GM23248 (cell line): Measurements from ENCODE around the gene PCDHA7. TPM values are rescaled to one million over a fixed set of nuclear protein-coding genes. Genes with fewer than 3 reads are reported as not detected.
"Not testable (repeated sequence)": the region's sequence is repeated elsewhere in the genome, so short reads cannot be mapped to it uniquely, and the experiment has no call there.

Source experiments
- DNase-seq: peaks from one replicate; pipeline ENCODE4 v3.0.0-alpha.2; 2015
- H2AFZ ChIP-seq: fragments of 200-600 bp; sonication (generic); 2 replicates; pipeline ENCODE4 v1.6.1; 2016; ENCODE audit warnings: antibody characterized with exemption
- H3F3A ChIP-seq: fragments of 200-600 bp; sonication (generic); 2 replicates; pipeline ENCODE4 v1.6.1; 2016; ENCODE audit warnings: mild to moderate bottlenecking, antibody characterized with exemption, mixed run types; ENCODE audit not compliant: insufficient read depth
- H3K27ac ChIP-seq: fragments of 200-600 bp; sonication (generic); 2 replicates; pipeline ENCODE4 v1.5.1; 2016; ENCODE audit warnings: mild to moderate bottlenecking
- H3K27me3 ChIP-seq: fragments of 200-600 bp; sonication (generic); replicated peaks from 2 replicates; pipeline ENCODE4 v1.6.1; 2016; ENCODE audit warnings: mild to moderate bottlenecking; ENCODE audit not compliant: insufficient read depth
- H3K36me3 ChIP-seq: fragments of 200-600 bp; sonication (generic); 2 replicates; pipeline ENCODE4 v1.6.1; 2016; ENCODE audit warnings: low read depth, mild to moderate bottlenecking
- H3K4me1 ChIP-seq: fragments of 200-600 bp; sonication (generic); 2 replicates; pipeline ENCODE4 v1.6.1; 2016; ENCODE audit warnings: mild to moderate bottlenecking; ENCODE audit not compliant: insufficient read depth
- H3K4me2 ChIP-seq: fragments of 200-600 bp; sonication (generic); one replicate; pipeline ENCODE4 v1.6.1; 2016; ENCODE audit warnings: mild to moderate bottlenecking; ENCODE audit not compliant: unreplicated experiment
- H3K4me3 ChIP-seq: fragments of 200-600 bp; sonication (generic); 2 replicates; pipeline ENCODE4 v1.5.1; 2016; ENCODE audit warnings: mild to moderate bottlenecking
- H3K79me2 ChIP-seq: fragments of 200-600 bp; sonication (generic); 2 replicates; pipeline ENCODE4 v1.6.1; 2016; ENCODE audit warnings: mild to moderate bottlenecking; ENCODE audit not compliant: insufficient read depth
- H3K9ac ChIP-seq: fragments of 200-600 bp; sonication (generic); 2 replicates; pipeline ENCODE4 v1.6.1; 2016; ENCODE audit warnings: mild to moderate bottlenecking
- H3K9me2 ChIP-seq: fragments of 200-600 bp; sonication (generic); 2 replicates; pipeline ENCODE4 v1.6.1; 2016; ENCODE audit warnings: mixed run types, mild to moderate bottlenecking, moderate library complexity; ENCODE audit not compliant: insufficient read depth
- H3K9me3 ChIP-seq: fragments of 200-600 bp; sonication (generic); one replicate; pipeline ENCODE4 v1.6.1; 2017; ENCODE audit warnings: low read depth
- H4K20me1 ChIP-seq: fragments of 200-600 bp; sonication (generic); 2 replicates; pipeline ENCODE4 v1.6.0; 2016; ENCODE audit not compliant: insufficient read depth
- EZH2 ChIP-seq: fragments of 200-600 bp; sonication (generic); IDR thresholded peaks from 2 replicates; pipeline ENCODE4 v1.6.1; 2018; ENCODE audit warnings: antibody characterized with exemption, mild to moderate bottlenecking; ENCODE audit not compliant: insufficient read depth, poor library complexity, severe bottlenecking
- EZH2phosphoT487 ChIP-seq: fragments of 200-600 bp; sonication (generic); IDR thresholded peaks from 2 replicates; pipeline ENCODE4 v1.6.1; 2018; ENCODE audit warnings: antibody characterized with exemption, moderate library complexity, mild to moderate bottlenecking, low read depth; ENCODE audit not compliant: insufficient read depth
- WGBS, 2 experiments: methylation state at CpG; one replicate each; pipeline ENCODE4 v1.1.6; 2015 to 2017; ENCODE audit warnings: low lambda C conversion rate in 2 of 2, low coverage in 1 of 2; ENCODE audit errors: missing lambda C conversion rate in 2 of 2; 5-methylcytosine and 5-hydroxymethylcytosine counted together
- in situ Hi-C: fragments of 300-500 bp; cut with MboI; formaldehyde crosslinking; loops from 2 replicates; pipeline ENCODE4 v1.15.0; 2020
- polyA plus RNA-seq: library from polyadenylated mRNA; unstranded; fragments of >200 nt; fragmentation: Nextera tagmentation; extraction: Ambion mirVana; gene quantifications from 2 replicates; pipeline ENCODE4 v1.2.1, GENCODE V29; 2016
- total RNA-seq: library from RNA; depleted of rRNA; stranded (reverse); fragments of >200 nt; shearing (Covaris generic); gene quantifications from 2 replicates; pipeline ENCODE4 v1.2.3, GENCODE V29; 2014

PCDHA7 gene
- total and polyA plus RNA-seq, 2 experiments from 2014 or later: not detected

GRCh38 chr5:140834439-140835008 lies 455 bp downstream of the PCDHA7 start:
- H3K9ac ChIP-seq, H3K4me2 ChIP-seq, H3K79me2 ChIP-seq, H3K27me3 ChIP-seq, H4K20me1 ChIP-seq, in situ Hi-C loops, H3K4me1 ChIP-seq, H3K9me3 ChIP-seq, DNase-seq, H3K36me3 ChIP-seq, H3K9me2 ChIP-seq, H3F3A ChIP-seq, H3K27ac ChIP-seq: not testable (repeated sequence)
- 19 to 24% methylated on average over 30 to 34 of the region's 38 CpGs for WGBS, 2 experiments
- peak overlapping the region; percentile 9; the same call in 1 of the 2 replicates for H3K4me3 ChIP-seq
- H2AFZ ChIP-seq: peak overlapping the region; percentile 8; the same call in 1 of the 2 replicates

GRCh38 chr5:140835622-140836510 lies 1.8 kb downstream of the PCDHA7 start:
- H3K9ac ChIP-seq: no peak overlapping the region
- TF ChIP-seq EZH2 (no peak), EZH2phosphoT487 (no peak)
- H3K4me2 ChIP-seq: no peak overlapping the region
- no peak overlapping the region for H3K4me3 ChIP-seq
- no peak for DNase-seq
- no peak overlapping the region for H3K27ac ChIP-seq
- H2AFZ ChIP-seq: no peak overlapping the region
- no peaks in the 10 kb centered on the region for H3F3A ChIP-seq
- WGBS, 2 experiments: 49 to 50% methylated on average over 80 to 99 of the region's 103 CpGs
- no peaks in the 10 kb centered on the region for H3K9me3 ChIP-seq
- no peaks in the 10 kb centered on the region for H3K27me3 ChIP-seq
- H3K36me3 ChIP-seq: no peaks in the 10 kb centered on the region
- H3K9me2 ChIP-seq: no peaks in the 10 kb centered on the region
- in situ Hi-C loops: no loop called here
- H3K4me1 ChIP-seq: no peaks in the 10 kb centered on the region
- no peaks in the 10 kb centered on the region for H4K20me1 ChIP-seq
- no peaks in the 10 kb centered on the region for H3K79me2 ChIP-seq

GRCh38 chr5:140840978-140841962 lies 7.2 kb downstream of the PCDHA7 start, which contains the start of gene PCDHA8:
Gene PCDHA8 (plus strand): TSS chr5:140841187. CDS start chr5:140841322, 135 bp downstream.
- Histone ChIP-seq H3K79me2 (no peaks in the 10 kb centered on the region), H3K27ac (no peak within 1 kb of the TSS), H3K4me3 (no peak within 1 kb of the TSS), H3K4me2 (no peak within 1 kb of the TSS), H4K20me1 (no peaks in the 10 kb centered on the region), H2AFZ (no peak within 1 kb of the TSS), H3K36me3 (no peaks in the 10 kb centered on the region), H3K4me1 (no peaks in the 10 kb centered on the region), H3K9ac (no peak within 1 kb of the TSS), H3K9me3 (no peaks in the 10 kb centered on the region), H3K27me3 (no peaks in the 10 kb centered on the region), H3K9me2 (no peaks in the 10 kb centered on the region), H3F3A (no peaks in the 10 kb centered on the region)
- in situ Hi-C loops: no loop called here
- 26 to 28% methylated on average over 47 of the region's 47 CpGs for WGBS, 2 experiments
- no peak for TF ChIP-seq EZH2
- no peak for TF ChIP-seq EZH2phosphoT487
- peak; percentile 10 for DNase-seq
